Stomach smooth muscle (tissue), 2 donors: ENCODE measurements around the gene GLIPR1.
A peak's percentile ranks its signal among the peaks of the same experiment; 100 is the strongest.
"Not testable (repeated sequence)": the region's sequence is repeated elsewhere in the genome, so short reads cannot be mapped to it uniquely, and the experiment has no call there.

Experiments used
- H3K27ac ChIP-seq: one replicate; pipeline ENCODE4 v1.7.0; 2013; ENCODE audit warnings: mild to moderate bottlenecking, low read length, inconsistent platforms
- H3K27me3 ChIP-seq, 2 donors: one replicate each; pipeline ENCODE4 v1.7.0; 2013; ENCODE audit warnings: low read length in 2 of 2; ENCODE audit not compliant: insufficient read depth in 2 of 2, control insufficient read depth in 1 of 2
- H3K36me3 ChIP-seq, 2 donors: one replicate each; pipeline ENCODE4 v1.7.0; 2013; ENCODE audit warnings: low read length in 2 of 2; ENCODE audit not compliant: control insufficient read depth in 2 of 2, insufficient read depth in 2 of 2
- H3K4me1 ChIP-seq: one replicate; pipeline ENCODE4 v1.7.0; 2013; ENCODE audit warnings: low read length; ENCODE audit not compliant: control insufficient read depth, insufficient read depth
- H3K4me3 ChIP-seq, 2 donors: one replicate each; pipeline ENCODE4 v1.7.0; 2013; ENCODE audit warnings: low read length in 2 of 2
- H3K9ac ChIP-seq, 2 donors: one replicate each; pipeline ENCODE4 v1.7.0; 2013; ENCODE audit warnings: low read length in 2 of 2, mild to moderate bottlenecking in 1 of 2
- H3K9me3 ChIP-seq, 2 donors: one replicate each; pipeline ENCODE4 v1.7.0; 2013; ENCODE audit warnings: low read length in 2 of 2; ENCODE audit not compliant: control insufficient read depth in 2 of 2
- donor health status: healthy.
- donor health status: Pancreatic carcinoma.

Gene GLIPR1

DNA sequence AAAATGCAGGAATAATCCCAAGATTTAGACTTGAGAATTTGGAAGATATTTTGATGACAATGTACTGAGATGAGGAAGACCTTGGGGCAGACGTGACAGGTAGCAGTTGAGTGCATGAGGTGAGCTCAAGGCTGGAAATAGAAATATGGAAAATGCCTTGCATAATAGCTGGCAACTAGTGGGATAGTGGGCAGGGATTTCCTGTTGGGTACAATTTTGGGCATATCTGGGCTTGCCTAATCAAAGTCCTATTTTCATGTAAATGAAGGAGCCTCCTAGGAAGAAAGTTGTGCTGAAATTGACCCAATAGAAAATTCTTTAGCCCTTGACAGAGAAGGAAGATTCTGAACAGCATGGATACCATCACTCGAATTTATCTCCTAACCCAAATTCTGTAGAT is 6.4 kb upstream of the GLIPR1 start:
- Histone ChIP-seq H3K4me3 (no peak overlapping the region), H3K9ac (no peak overlapping the region), H3K4me1 (no peaks in the 10 kb centered on the region), H3K9me3 (no peaks in the 10 kb centered on the region), H3K27me3 (no peaks in the 10 kb centered on the region), H3K27ac (no peak overlapping the region), H3K36me3 (no peaks in the 10 kb centered on the region)

DNA sequence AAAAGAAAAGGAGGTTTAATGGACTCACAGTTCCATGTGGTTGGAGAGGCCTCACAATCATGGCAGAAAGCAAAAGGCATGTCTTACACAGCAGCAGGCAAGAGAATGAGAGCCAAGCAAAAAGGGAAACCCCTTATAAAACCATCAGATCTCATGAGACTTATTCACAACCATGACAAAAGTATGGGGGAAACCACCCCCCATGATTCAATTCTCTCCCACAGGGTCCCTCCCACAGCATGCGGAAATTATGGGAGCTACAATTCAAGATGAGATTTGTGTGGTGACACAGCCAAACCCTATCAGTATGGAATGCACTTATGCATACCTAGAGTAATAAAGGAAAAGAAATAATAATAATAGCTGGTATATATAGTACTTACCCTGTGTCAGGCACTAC is 4.5 kb upstream of the GLIPR1 start:
- Histone ChIP-seq H3K9ac (no peak overlapping the region), H3K4me1 (no peaks in the 10 kb centered on the region), H3K36me3 (no peaks in the 10 kb centered on the region), H3K27me3 (no peaks in the 10 kb centered on the region), H3K9me3 (no peaks in the 10 kb centered on the region), H3K4me3 (no peak overlapping the region), H3K27ac (no peak overlapping the region)

DNA sequence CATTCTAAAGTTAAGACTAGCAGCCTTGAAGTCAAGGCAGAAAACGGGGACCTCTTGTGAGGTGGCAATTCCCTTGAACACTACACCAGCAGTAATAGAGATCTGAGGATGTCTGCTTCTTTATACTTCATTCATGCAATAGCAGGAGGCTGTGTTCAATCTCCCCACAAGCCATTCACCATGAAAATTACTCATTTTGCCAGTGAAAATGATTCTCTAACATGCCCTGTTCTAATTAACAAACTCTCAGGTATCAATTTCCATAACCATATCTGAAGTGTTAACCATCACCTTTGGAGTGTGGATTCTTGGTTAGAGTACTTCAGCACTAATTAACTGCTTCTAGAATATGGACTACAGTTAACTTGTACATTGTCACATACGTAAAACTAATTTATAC is 3.4 kb upstream of the GLIPR1 start:
- Histone ChIP-seq H3K4me1 (peaks cover 3% of the 10 kb centered on the region), H3K27me3 (no peaks in the 10 kb centered on the region), H3K4me3 (no peak overlapping the region), H3K9me3 (no peaks in the 10 kb centered on the region), H3K9ac (no peak overlapping the region), H3K27ac (no peak overlapping the region), H3K36me3 (no peaks in the 10 kb centered on the region)

GRCh38 chr12:75478116-75478794 is 2.3 kb upstream of the GLIPR1 start:
- no peak overlapping the region for H3K9ac ChIP-seq
- no peaks in the 10 kb centered on the region for H3K9me3 ChIP-seq
- peaks cover 4% of the 10 kb centered on the region for H3K4me1 ChIP-seq
- no peaks in the 10 kb centered on the region for H3K27me3 ChIP-seq
- no peak overlapping the region for H3K4me3 ChIP-seq
- H3K36me3 ChIP-seq = no peaks in the 10 kb centered on the region
- H3K27ac ChIP-seq = no peak overlapping the region

DNA sequence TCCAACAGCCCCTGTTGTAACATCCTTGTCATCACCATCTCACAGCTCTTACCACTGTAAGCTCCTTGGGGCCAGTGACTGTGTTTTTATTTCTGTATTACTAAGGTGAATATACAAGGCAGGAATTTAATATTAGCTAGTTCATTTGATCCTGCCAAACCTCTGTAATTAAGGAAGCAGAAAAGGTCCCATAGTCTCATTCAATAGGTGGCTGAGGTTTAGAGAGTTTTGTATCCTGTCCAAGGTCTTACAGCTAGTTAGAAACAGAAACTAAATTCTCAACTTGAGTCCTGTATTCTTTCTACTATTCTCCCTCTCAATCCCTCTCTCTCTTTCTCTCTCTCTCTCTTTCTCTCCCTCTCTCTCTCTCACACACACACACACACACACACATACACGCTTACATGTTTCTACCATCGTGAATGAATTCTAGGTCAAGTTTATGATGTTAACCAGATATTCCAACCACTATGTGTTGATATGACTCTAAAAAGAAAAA is 543 bp upstream of the GLIPR1 start:
- Histone ChIP-seq H3K4me3 (peak overlapping the region; percentile 63 to 81), H3K4me1 (peaks cover 14% of the 10 kb centered on the region), H3K36me3 (no peaks in the 10 kb centered on the region), H3K9me3 (no peaks in the 10 kb centered on the region), H3K9ac (peak overlapping the region; percentile 74 to 83), H3K27ac (peak overlapping the region; percentile 70), H3K27me3 (no peaks in the 10 kb centered on the region)

- peak overlapping the region; percentile 63 to 81 for H3K4me3 ChIP-seq
- H3K9me3 ChIP-seq = no peaks in the 10 kb centered on the region
- H3K27me3 ChIP-seq = no peaks in the 10 kb centered on the region
- peak overlapping the region; percentile 74 to 83 for H3K9ac ChIP-seq
- peaks cover 14% of the 10 kb centered on the region for H3K4me1 ChIP-seq
- H3K36me3 ChIP-seq = no peaks in the 10 kb centered on the region
- H3K27ac ChIP-seq = peak overlapping the region; percentile 70
These were observed 604 bp downstream of the GLIPR1 start for GRCh38 chr12:75481013-75481705.

- H3K9ac ChIP-seq = peak overlapping the region; percentile 74 to 83
- no peaks in the 10 kb centered on the region for H3K9me3 ChIP-seq
- no peaks in the 10 kb centered on the region for H3K36me3 ChIP-seq
- H3K4me1 ChIP-seq = peaks cover 14% of the 10 kb centered on the region
- peak overlapping the region; percentile 63 to 81 for H3K4me3 ChIP-seq
- peak overlapping the region; percentile 12 for H3K27ac ChIP-seq
- no peaks in the 10 kb centered on the region for H3K27me3 ChIP-seq
These were observed 1.2 kb downstream of the GLIPR1 start for GRCh38 chr12:75481774-75482173.

GRCh38 chr12:75482646-75483045 is 2.1 kb downstream of the GLIPR1 start:
- Histone ChIP-seq H3K9me3 (no peaks in the 10 kb centered on the region), H3K4me1 (peaks cover 14% of the 10 kb centered on the region), H3K9ac (peak overlapping the region in 1 of 2 donors; percentile 30), H3K36me3 (no peaks in the 10 kb centered on the region), H3K4me3 (peak overlapping the region; percentile 63 to 81), H3K27ac (no peak overlapping the region), H3K27me3 (no peaks in the 10 kb centered on the region)

- Histone ChIP-seq H3K9ac (peak overlapping the region in 1 of 2 donors; percentile 30), H3K4me3 (peak overlapping the region; percentile 5 to 44), H3K27me3 (no peaks in the 10 kb centered on the region), H3K4me1 (peaks cover 14% of the 10 kb centered on the region), H3K27ac (peak overlapping the region; percentile 37), H3K36me3 (no peaks in the 10 kb centered on the region), H3K9me3 (no peaks in the 10 kb centered on the region)
These were observed 2.9 kb downstream of the GLIPR1 start for GRCh38 chr12:75483431-75483830.

GRCh38 chr12:75484450-75484849 is 3.9 kb downstream of the GLIPR1 start:
- H3K4me3 ChIP-seq = peak overlapping the region in 1 of 2 donors; percentile 5
- H3K9ac ChIP-seq = peak overlapping the region in 1 of 2 donors; percentile 4
- H3K9me3 ChIP-seq, H3K27me3 ChIP-seq, H3K36me3 ChIP-seq: not testable (repeated sequence)
- peaks cover 20% of the 10 kb centered on the region for H3K4me1 ChIP-seq
- peak overlapping the region; percentile 37 for H3K27ac ChIP-seq

DNA sequence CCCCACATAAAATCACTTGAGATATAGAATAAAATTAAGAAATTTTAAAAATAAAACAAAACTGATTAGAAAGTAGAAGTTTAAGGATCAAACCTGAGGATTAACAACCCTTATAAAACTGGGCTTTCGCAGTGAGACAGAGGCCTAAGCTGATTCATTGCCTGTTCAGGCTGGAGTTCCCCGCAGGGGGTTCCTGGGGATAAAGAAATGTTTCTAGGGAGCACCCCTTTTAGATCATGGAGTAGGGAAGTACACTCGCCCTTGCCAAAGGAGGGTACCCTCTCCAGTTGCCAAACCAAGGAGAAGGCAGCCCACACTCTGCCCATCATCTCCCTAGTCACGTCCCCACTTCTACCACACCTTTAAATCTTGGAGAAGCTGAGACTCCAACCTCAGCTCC is 6.8 kb downstream of the GLIPR1 start:
- Histone ChIP-seq H3K4me3 (no peak overlapping the region), H3K4me1 (peaks cover 17% of the 10 kb centered on the region), H3K36me3 (no peaks in the 10 kb centered on the region), H3K27me3 (no peaks in the 10 kb centered on the region), H3K27ac (no peak overlapping the region), H3K9ac (no peak overlapping the region), H3K9me3 (no peaks in the 10 kb centered on the region)
